GM12891 (cell line): ENCODE measurements around the gene FCHO2.

Experiments
- PAX5 ChIP-seq: IDR thresholded peaks from 2 replicates; pipeline ENCODE4 v1.6.1; 2011; ENCODE audit warnings: low read length, moderate library complexity, mild to moderate bottlenecking; ENCODE audit not compliant: insufficient read depth, severe bottlenecking
- POLR2A ChIP-seq: IDR thresholded peaks from 2 replicates; pipeline ENCODE4 v1.6.1; 2011; ENCODE audit warnings: low read depth, low read length, control low read depth
- POLR2AphosphoS5 ChIP-seq: IDR thresholded peaks from 2 replicates; pipeline ENCODE4 v1.6.1; 2011; ENCODE audit warnings: low read depth, low read length, control low read depth
- SPI1 ChIP-seq: IDR thresholded peaks from 2 replicates; pipeline ENCODE4 v1.6.1; 2011; ENCODE audit warnings: low read depth, low read length, control low read depth
- TAF1 ChIP-seq: IDR thresholded peaks from 2 replicates; pipeline ENCODE4 v1.6.1; 2011; ENCODE audit warnings: low read depth, low read length, control low read depth

DNA sequence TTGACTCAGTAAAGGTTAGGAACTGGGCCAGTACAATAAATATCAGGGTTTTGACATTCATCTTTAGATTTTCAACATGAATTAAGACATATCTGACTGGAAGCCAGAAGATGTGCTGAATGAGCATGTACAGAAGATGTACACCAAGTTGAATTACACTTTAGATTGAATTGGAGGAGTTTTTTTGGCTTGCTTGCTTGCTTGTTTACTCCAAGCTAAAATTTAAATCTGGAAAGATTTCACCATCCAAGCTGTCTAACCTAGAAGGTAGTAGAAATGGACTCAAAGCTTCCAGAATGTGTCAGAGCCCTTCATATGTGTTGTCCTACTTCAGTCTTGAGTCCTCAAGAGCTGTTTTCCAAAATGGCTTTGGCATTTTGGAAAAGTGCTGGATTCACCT, 49.0 kb upstream of the FCHO2 start:
- TF ChIP-seq SPI1 (no peak), POLR2A (no peak), PAX5 (no peak), POLR2AphosphoS5 (no peak), TAF1 (no peak)
